B cell (primary cell): ENCODE measurements around the gene ERG.

Experiments used
- CTCF ChIP-seq: fragments of 200-600 bp; IDR thresholded peaks from one replicate; pipeline ENCODE4 v1.8.0; 2022; ENCODE audit warnings: antibody characterized with exemption, mild to moderate bottlenecking
- EZH2 ChIP-seq: IDR thresholded peaks from 2 replicates; pipeline ENCODE4 v1.6.1; 2012; ENCODE audit warnings: borderline replicate concordance, low read depth, mild to moderate bottlenecking, moderate library complexity, low read length; ENCODE audit not compliant: insufficient read depth, poor library complexity, severe bottlenecking

- no peak for TF ChIP-seq CTCF
- no peak for TF ChIP-seq EZH2
Measured at GRCh38 chr21:38469642-38470041, 28.6 kb downstream of the ERG start.
